Kidney epithelial cell (primary cell): ENCODE results near the gene GTF2F1. TPM values are rescaled to one million over a fixed set of nuclear protein-coding genes. Genes with fewer than 3 reads are reported as not detected.

ENCODE experiments used
- DNase-seq: peaks from one replicate; pipeline ENCODE4 v3.0.0-alpha.2; 2010; ENCODE audit warnings: low read depth
- H3K27me3 ChIP-seq: 2 replicates; pipeline ENCODE4 v1.6.0; 2011; ENCODE audit warnings: low read length; ENCODE audit not compliant: control insufficient read depth, insufficient read depth
- H3K36me3 ChIP-seq: 2 replicates; pipeline ENCODE4 v1.5.1; 2011; ENCODE audit warnings: low read length; ENCODE audit not compliant: control insufficient read depth, insufficient read depth
- H3K4me3 ChIP-seq: 2 replicates; pipeline ENCODE4 v1.5.1; 2011; ENCODE audit warnings: low read depth, mild to moderate bottlenecking, control low read depth, low read length
- CTCF ChIP-seq: IDR thresholded peaks from 2 replicates; pipeline ENCODE4 v1.5.1; 2011; ENCODE audit warnings: mild to moderate bottlenecking, moderate library complexity, low read length, control low read depth, inconsistent platforms; ENCODE audit not compliant: insufficient read depth, poor library complexity, severe bottlenecking
- total RNA-seq: library from RNA; depleted of rRNA; stranded (reverse); fragments of >200 nt; gene quantifications from 2 replicates; pipeline ENCODE4 v1.2.3, GENCODE V29; 2015

GTF2F1 gene
- 48.7 and 51.3 TPM in 2 replicates for total RNA-seq

- no peaks in the 10 kb centered on the region for H3K27me3 ChIP-seq
- H3K4me3 ChIP-seq, result peak within 1 kb of the TSS; percentile 88
- H3K36me3 ChIP-seq, result peaks cover 2% of the 10 kb centered on the region
- no peak for TF ChIP-seq CTCF
- peak; percentile 72 for DNase-seq
Observed at GRCh38 chr19:6393074-6393982, at the start of gene GTF2F1. Gene GTF2F1, minus strand, starts transcription at chr19:6393164. Its CDS starts 169 bp downstream, at chr19:6392995.

- Histone ChIP-seq H3K36me3 (no peaks in the 10 kb centered on the region), H3K27me3 (peaks cover 2% of the 10 kb centered on the region), H3K4me3 (no peak overlapping the region)
- no peak for DNase-seq
- no peak for TF ChIP-seq CTCF
Observed at GRCh38 chr19:6442087-6442688, 49.2 kb upstream of the GTF2F1 start.

GRCh38 chr19:6440905-6441304 is 47.9 kb upstream of the GTF2F1 start:
- TF ChIP-seq CTCF, result no peak
- Histone ChIP-seq H3K4me3 (no peak overlapping the region), H3K36me3 (no peaks in the 10 kb centered on the region), H3K27me3 (peaks cover 2% of the 10 kb centered on the region)
- DNase-seq, result no peak

GRCh38 chr19:6439743-6440142 is 46.8 kb upstream of the GTF2F1 start:
- peaks cover 2% of the 10 kb centered on the region for H3K27me3 ChIP-seq
- H3K36me3 ChIP-seq, result no peaks in the 10 kb centered on the region
- no peak overlapping the region for H3K4me3 ChIP-seq
- DNase-seq, result no peak
- no peak for TF ChIP-seq CTCF

- no peak for DNase-seq
- Histone ChIP-seq H3K27me3 (peaks cover 7% of the 10 kb centered on the region), H3K4me3 (no peak within 1 kb of the TSS), H3K36me3 (no peaks in the 10 kb centered on the region)
- TF ChIP-seq CTCF, result no peak
Observed at GRCh38 chr19:6433663-6434062, 40.7 kb upstream of the GTF2F1 start, which contains the start of gene SLC25A41. Gene SLC25A41, minus strand, starts transcription at chr19:6433763. Its CDS starts 70 bp downstream, at chr19:6433693.
